Activated B cell treated with CpG ODN at 0.5 μM for 24 hours (primary cell): ENCODE results near the gene KCNF1. TPM values are rescaled to one million over a fixed set of nuclear protein-coding genes. Genes with fewer than 3 reads are reported as not detected.

Source experiments
- ATAC-seq: fragments of 200-7000 bp; cut with Tn5 transposase; one replicate; pipeline ENCODE4 v1.10.0; 2021; ENCODE audit warnings: low read depth, mild to moderate bottlenecking, moderate library complexity
- CTCF ChIA-PET: fragments of 350-600 bp; sonication (Branson Sonifier 250); formaldehyde crosslinking; loops from one replicate; lab custom pipeline; 2021; ENCODE audit warnings: antibody characterized with exemption; lab: Charles Lee
- POLR2A ChIA-PET: fragments of 350-600 bp; sonication (Branson Sonifier 250); formaldehyde crosslinking; loops from one replicate; lab custom pipeline; 2021; ENCODE audit warnings: antibody characterized with exemption; lab: Charles Lee
- DNase-seq: peaks from one replicate; pipeline ENCODE4 v3.0.0; 2022
- H3K27ac Mint-ChIP-seq: one replicate; pipeline ENCODE4 v1.8.0; 2020; ENCODE audit warnings: mixed read lengths
- H3K27me3 Mint-ChIP-seq: one replicate; pipeline ENCODE4 v1.8.0; 2021; ENCODE audit warnings: mixed read lengths
- H3K36me3 Mint-ChIP-seq: one replicate; pipeline ENCODE4 v1.8.0; 2021; ENCODE audit warnings: low read depth, mixed read lengths
- H3K4me1 Mint-ChIP-seq: one replicate; pipeline ENCODE4 v1.8.0; 2021; ENCODE audit warnings: mixed read lengths
- H3K4me3 Mint-ChIP-seq: one replicate; pipeline ENCODE4 v1.8.0; 2020; ENCODE audit warnings: mild to moderate bottlenecking, mixed read lengths
- H3K9me3 Mint-ChIP-seq: one replicate; pipeline ENCODE4 v1.8.0; 2020; ENCODE audit warnings: mixed read lengths
- intact Hi-C: fragments of 100-400 bp; cut with micrococcal nuclease; formaldehyde crosslinking; loops from one replicate; pipeline ENCODE4 v1.15.1; 2024
- total RNA-seq: library from RNA; stranded (reverse); gene quantifications from 2 replicates; pipeline ENCODE4 v1.2.3, GENCODE V29; 2022
- TF ChIP-seq, protein P1 (sequence below): fragments of 200-600 bp; IDR thresholded peaks from one replicate; pipeline ENCODE4 v1.8.0; 2022; ENCODE audit warnings: antibody characterized with exemption, mild to moderate bottlenecking

KCNF1 gene
- total RNA-seq, 1 donor from 2014 or later = not detected

GRCh38 chr2:10876963-10877362, 34.8 kb upstream of the KCNF1 start:
- TF ChIP-seq, protein P1, sequence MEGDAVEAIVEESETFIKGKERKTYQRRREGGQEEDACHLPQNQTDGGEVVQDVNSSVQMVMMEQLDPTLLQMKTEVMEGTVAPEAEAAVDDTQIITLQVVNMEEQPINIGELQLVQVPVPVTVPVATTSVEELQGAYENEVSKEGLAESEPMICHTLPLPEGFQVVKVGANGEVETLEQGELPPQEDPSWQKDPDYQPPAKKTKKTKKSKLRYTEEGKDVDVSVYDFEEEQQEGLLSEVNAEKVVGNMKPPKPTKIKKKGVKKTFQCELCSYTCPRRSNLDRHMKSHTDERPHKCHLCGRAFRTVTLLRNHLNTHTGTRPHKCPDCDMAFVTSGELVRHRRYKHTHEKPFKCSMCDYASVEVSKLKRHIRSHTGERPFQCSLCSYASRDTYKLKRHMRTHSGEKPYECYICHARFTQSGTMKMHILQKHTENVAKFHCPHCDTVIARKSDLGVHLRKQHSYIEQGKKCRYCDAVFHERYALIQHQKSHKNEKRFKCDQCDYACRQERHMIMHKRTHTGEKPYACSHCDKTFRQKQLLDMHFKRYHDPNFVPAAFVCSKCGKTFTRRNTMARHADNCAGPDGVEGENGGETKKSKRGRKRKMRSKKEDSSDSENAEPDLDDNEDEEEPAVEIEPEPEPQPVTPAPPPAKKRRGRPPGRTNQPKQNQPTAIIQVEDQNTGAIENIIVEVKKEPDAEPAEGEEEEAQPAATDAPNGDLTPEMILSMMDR = no peak
- intact Hi-C loops = no loop called here
- DNase-seq (no peak), ATAC-seq (no peak)
- POLR2A ChIA-PET = no interaction called here
- H3K9me3 Mint-ChIP-seq = peaks cover 4% of the 10 kb centered on the region
- no peak overlapping the region for H3K27ac Mint-ChIP-seq
- CTCF ChIA-PET = no interaction called here
- H3K4me3 Mint-ChIP-seq = no peak overlapping the region
- H3K27me3 Mint-ChIP-seq = peaks cover 32% of the 10 kb centered on the region
- H3K36me3 Mint-ChIP-seq = no peaks in the 10 kb centered on the region
- no peaks in the 10 kb centered on the region for H3K4me1 Mint-ChIP-seq

DNA sequence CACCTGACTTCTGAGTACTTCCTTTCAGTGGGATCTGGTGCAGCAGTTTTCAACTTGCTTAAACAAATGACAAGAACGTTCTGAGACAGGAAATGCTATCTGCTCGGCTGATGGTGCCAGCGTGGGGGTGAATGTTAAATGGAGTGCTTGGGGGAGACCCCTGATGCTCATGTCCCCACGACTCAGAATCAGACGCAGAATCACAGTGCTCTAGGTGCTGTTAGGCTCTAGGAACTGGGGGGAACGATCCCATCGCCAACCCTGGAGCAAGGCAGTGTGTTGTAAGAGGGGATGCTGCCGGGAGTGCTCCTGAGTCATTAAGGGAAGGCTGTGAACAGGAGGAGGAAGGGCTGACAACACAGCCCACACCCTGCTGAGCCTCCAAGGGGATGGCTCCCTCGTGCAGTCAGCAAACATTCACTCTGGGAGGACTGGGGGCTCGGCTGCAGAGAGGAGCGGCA, 34.1 kb upstream of the KCNF1 start:
- Mint-ChIP-seq H3K9me3 (no peaks in the 10 kb centered on the region), H3K36me3 (no peaks in the 10 kb centered on the region), H3K4me3 (no peak overlapping the region), H3K4me1 (no peaks in the 10 kb centered on the region), H3K27ac (no peak overlapping the region), H3K27me3 (peaks cover 31% of the 10 kb centered on the region)
- DNase-seq (no peak), ATAC-seq (no peak)
- TF ChIP-seq, protein P1 = no peak
- intact Hi-C loops = no loop called here
- ChIA-PET CTCF (no interaction called here), POLR2A (no interaction called here)

GRCh38 chr2:10878268-10878915, 33.3 kb upstream of the KCNF1 start:
- DNase-seq (no peak), ATAC-seq (no peak)
- TF ChIP-seq, protein P1 = no peak
- no peaks in the 10 kb centered on the region for H3K4me1 Mint-ChIP-seq
- intact Hi-C loops = no loop called here
- ChIA-PET CTCF (no interaction called here), POLR2A (no interaction called here)
- H3K4me3 Mint-ChIP-seq = no peak overlapping the region
- peaks cover 26% of the 10 kb centered on the region for H3K27me3 Mint-ChIP-seq
- H3K27ac Mint-ChIP-seq = no peak overlapping the region
- H3K36me3 Mint-ChIP-seq = no peaks in the 10 kb centered on the region
- no peaks in the 10 kb centered on the region for H3K9me3 Mint-ChIP-seq

DNA sequence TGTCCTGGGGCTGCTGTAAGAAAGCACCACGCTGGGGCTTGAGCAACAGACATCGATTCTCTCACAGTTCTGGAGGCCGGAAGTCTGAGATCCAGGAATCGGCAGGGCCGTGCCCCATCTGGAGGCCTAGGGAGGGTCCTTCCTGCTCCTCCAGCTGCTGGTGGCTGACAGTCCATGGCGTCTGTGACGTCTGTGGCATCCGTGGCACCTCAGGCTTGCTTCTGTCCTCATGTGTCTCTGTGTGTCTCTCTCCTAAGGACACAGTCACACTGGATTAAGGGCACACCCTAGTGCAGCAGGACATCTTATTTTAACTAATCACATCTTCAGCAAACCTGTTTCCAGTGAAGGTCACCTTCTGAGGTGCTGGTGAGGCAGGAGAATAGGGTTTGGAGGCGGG, 32.6 kb upstream of the KCNF1 start:
- H3K27me3 Mint-ChIP-seq = peaks cover 27% of the 10 kb centered on the region
- ATAC-seq = no peak
- H3K36me3 Mint-ChIP-seq = no peaks in the 10 kb centered on the region
- CTCF ChIA-PET = no interaction called here
- no peak overlapping the region for H3K27ac Mint-ChIP-seq
- TF ChIP-seq, protein P1 = no peak
- no peak for DNase-seq
- POLR2A ChIA-PET = no interaction called here
- intact Hi-C loops = no loop called here
- no peaks in the 10 kb centered on the region for H3K4me1 Mint-ChIP-seq
- no peak overlapping the region for H3K4me3 Mint-ChIP-seq
- no peaks in the 10 kb centered on the region for H3K9me3 Mint-ChIP-seq

- TF ChIP-seq, protein P1 = no peak
- intact Hi-C loops = no loop called here
These were observed 31.8 kb upstream of the KCNF1 start for GRCh38 chr2:10879624-10880585.

More at GRCh38 chr2:10879624-10880585, 31.8 kb upstream of the KCNF1 start:
- Mint-ChIP-seq H3K4me1 (no peaks in the 10 kb centered on the region), H3K9me3 (no peaks in the 10 kb centered on the region), H3K4me3 (no peak overlapping the region), H3K27ac (no peak overlapping the region), H3K36me3 (no peaks in the 10 kb centered on the region), H3K27me3 (peaks cover 25% of the 10 kb centered on the region)
- ATAC-seq (no peak), DNase-seq (no peak)
- ChIA-PET CTCF (no interaction called here), POLR2A (no interaction called here)
